GM18507 (cell line): ENCODE results near the gene PTGFR.

Experiments used
- DNase-seq: peaks from one replicate; pipeline ENCODE4 v3.0.0; 2011; ENCODE audit warnings: low read depth; ENCODE audit not compliant: insufficient read length; ENCODE audit errors: extremely low spot score
- FAIRE-seq: peaks from 2 replicates; lab custom pipeline; 2011; peaks lifted over from hg19 to GRCh38; lab: Jason Lieb, UNC

The PTGFR gene

DNA sequence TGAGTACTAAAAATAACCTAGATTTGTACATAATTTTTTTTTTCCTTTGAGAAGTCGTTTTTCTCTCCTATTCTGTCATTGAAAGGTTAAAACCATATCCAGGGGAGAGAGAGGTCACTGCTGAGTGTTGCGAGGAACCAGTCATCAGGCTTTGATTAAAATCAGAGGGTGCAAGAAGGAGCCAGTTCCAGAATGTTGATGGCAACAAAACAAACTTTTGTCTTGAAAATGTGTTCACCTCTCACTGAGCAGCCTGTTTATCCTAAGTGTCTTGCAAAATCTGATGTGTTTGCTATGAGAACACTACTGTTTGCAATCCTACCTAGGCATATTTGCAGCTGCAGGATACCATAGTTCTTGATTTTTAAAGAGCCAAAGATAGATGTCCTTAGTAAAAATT, 25.9 kb downstream of the PTGFR start:
- no peak for DNase-seq
- FAIRE-seq, result no peak

DNA sequence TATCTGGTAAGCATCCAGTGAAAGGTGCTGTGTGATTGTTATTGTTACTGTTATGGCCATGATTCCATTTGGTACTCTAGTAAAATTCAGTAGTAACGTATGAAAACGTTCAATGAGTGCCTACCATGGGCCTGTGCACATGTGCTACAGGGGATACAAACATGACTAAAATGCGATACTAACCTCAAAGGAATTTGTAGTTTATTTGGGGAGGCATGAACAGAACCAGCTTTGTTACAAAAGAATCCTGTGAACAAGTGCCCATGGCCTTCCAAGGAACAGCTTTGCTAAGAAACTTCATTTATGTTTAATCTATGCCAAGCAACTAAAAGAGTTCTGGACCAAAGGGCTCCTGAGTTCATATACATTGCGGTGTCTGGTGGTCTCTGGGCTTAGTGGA, 28.7 kb downstream of the PTGFR start:
- FAIRE-seq (no peak), DNase-seq (no peak)

DNA sequence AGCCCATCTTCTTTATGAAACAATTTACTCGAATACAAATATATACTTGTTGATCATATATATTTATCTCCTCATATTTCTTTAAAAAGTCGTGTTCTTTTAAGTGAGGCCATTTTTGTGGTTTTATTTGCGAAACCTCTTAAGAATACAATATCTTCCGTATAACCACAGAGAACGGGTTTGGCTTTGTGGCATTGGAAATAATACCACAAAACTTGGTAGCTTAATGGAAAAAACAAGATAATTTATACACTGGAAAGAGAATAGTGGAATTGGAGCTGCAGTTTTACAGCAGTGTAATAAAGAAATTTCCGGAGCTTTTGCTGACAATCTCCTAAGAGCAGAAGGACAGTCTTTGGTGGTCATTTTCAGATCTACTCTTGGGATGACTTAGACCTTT, 29.4 kb downstream of the PTGFR start:
- DNase-seq, result no peak
- no peak for FAIRE-seq

DNA sequence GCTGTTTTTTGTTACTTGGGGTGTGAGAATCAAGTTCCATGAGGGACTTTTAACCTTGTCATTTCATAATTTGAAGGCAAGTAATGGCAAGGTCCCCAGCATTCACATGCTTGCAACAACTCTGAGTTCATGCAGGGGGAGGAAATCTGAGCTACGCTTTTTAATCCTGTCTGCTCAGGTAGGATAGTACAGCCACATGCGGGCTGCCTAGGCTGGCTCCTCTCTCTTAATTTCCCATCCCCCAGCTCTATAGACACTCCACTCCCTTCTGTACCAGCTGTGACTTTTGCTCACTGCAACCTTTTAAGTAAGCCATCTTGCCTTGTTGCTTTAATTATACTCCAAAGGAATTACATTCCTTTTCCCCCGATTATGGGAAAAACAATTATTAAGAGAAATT, 30.1 kb downstream of the PTGFR start:
- FAIRE-seq, result no peak
- no peak for DNase-seq

DNA sequence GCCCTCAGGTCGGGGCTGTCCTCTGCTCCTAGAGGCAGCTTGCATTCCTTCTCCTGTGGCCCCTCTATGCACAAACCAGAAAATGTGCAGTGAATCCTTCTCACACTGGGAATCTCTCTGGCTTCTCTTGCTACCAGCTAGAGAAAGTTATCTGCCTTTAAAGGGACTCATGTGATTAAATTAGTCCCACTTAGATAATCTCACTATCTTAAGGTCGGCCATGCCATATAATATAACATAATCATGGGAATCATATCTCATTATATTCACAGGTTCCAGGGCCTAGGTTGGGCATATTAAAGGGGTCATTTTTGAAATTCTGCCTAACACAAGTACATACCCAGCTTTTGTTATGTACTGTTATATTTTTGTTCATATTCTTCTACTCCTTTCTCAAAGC, 31.4 kb downstream of the PTGFR start:
- no peak for FAIRE-seq

DNA sequence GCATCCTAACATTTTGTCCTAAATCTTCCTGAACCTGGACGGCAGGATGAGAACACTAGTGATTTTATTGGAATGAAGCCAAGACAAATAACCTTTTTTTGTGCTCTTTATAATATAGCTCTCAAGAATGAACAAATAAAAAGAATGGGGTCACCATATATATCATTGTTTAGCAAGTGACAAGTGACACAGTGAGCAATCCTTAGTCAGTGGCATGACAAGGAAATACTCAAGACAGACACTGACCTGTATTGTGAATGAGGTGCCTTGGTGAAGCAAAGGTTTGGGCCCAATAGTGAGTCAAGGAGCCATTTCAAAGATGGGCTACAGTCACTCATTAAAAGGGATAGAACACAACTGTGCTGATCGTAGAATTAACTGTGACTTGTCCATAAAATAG, 35.7 kb downstream of the PTGFR start:
- no peak for DNase-seq
- FAIRE-seq, result no peak

More for the DNA sequence above, 31.4 kb downstream of the PTGFR start:
- no peak for DNase-seq

DNA sequence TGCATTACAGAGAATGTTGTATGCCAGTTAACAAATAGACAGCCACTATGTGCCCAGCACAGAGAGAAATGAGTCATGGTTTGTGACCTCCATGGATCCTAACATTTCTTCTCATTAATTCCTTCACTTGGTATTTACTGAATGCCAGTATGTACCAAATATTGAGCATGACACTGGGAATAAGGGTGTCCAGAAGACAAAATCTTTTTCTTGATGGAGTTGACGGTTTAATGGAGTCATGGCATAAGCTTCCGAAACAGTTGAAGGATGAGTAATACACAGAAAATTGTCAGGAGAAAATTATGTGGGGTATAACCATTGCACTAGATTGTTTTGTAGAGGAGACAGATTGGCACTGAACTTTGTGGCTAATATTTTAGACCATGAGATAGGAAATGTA, 36.9 kb downstream of the PTGFR start:
- FAIRE-seq, result no peak
- no peak for DNase-seq

DNA sequence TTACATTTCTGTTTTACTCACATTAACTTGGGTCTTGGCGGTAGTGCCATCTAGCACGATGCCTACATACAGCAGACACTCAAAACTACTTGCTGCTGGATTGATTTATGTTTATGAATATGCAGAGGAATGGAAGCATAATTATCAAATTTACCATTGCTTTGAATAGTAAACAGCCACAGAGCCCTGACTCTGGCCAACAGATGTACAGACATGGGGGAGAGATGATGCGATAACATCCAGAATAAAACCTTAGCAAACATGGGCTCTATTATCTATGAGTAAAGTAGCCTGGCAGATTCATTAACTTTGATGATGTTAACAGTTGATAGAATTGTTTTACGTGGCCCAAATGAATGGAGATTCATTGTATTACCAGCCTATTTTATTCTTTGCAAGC, 42.8 kb downstream of the PTGFR start:
- DNase-seq (no peak), FAIRE-seq (no peak)

DNA sequence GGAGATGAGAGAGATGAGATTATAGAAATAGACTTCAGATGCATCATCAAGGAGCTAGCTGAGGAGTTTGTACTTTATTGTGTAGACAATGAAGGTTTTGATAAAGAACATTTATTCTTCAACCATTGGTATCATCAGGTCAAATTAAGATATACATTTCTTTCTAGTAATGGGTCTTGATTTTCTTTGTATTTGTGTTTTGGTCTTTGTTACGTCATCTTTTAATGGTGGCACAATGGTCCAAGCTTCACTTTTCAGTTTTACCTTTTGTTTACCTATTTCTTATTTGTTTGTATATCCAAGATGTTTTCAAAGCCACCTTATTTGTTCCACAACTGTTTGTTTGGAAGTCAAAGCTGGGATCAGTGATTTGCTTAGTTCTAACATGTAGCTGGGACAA, 44.5 kb downstream of the PTGFR start:
- DNase-seq (no peak), FAIRE-seq (no peak)

DNA sequence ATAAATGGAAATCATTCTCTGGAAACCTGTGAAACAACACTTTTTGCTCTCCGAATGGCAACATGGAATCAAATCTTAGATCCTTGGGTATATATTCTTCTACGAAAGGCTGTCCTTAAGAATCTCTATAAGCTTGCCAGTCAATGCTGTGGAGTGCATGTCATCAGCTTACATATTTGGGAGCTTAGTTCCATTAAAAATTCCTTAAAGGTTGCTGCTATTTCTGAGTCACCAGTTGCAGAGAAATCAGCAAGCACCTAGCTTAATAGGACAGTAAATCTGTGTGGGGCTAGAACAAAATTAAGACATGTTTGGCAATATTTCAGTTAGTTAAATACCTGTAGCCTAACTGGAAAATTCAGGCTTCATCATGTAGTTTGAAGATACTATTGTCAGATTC, 45.7 kb downstream of the PTGFR start:
- DNase-seq, result no peak
- no peak for FAIRE-seq

DNA sequence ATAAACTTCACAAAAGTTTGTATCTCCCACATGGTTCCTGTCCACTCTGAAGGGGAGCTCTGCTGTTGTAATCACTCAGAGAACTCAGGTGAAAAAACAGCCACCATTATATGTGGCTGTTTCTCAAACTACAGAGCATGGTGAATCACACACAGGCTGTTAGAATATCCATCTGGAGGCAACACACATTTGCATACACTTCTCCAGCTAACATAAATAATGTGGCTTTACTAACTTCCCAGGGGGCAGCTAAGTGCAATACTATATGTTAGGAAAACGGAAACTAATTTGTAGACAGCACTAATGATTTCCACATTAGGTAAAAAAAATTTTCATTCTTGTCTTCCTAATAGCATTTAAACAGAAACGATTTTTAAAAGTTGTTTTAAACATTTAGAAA, 49.3 kb downstream of the PTGFR start:
- FAIRE-seq, result no peak
- no peak for DNase-seq

DNA sequence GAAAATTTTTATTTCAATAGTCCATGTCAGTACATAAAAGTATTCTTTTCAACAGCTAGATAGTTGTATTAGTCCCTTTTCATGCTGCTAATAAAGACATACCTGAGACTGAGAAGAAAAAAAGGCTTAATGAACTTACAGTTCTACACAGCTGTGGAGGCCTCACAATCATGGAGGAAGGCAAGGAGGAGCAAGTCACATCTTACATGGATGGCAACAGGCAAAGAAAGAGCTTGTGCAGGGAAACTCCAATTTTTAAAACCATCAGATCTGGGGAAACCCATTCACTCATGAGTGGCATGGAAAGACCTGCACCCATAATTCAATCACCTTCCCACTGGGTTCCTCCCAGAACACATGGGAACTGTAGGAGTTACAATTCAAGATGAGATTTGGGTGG, 50.7 kb downstream of the PTGFR start:
- FAIRE-seq (no peak), DNase-seq (no peak)

DNA sequence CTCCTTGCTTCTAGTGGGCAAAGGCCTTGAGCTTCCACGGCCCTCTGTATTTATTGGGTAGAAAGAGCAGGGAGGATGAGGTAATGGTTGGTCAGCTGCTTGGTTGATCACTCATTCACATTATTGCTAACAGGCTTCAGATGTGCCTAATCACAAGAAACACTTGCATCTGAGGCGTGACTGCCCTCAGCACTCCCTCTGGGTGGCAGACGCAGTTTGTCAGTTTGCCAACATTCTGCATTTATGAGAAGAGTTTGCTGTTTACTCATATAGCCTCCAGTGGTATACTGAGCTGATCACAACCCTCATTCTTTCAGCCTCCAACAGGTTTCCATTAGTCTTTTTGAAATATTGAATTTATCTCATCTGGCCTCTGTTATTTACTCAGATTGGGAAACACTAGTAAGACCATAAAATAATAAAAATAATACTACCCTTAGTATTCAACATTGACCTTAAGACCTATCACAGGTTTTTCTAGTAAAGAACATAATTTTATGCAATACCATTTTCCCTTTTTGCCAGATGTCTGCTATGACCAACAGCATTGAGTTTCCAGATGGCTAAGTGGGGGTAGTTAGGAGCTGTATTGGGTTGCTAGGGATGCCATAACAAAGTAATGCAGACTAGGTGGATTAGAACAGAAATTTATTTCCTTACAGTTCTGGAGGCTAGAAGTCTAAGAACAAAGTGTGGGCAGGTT, 53.3 kb downstream of the PTGFR start:
- FAIRE-seq, result no peak

DNA sequence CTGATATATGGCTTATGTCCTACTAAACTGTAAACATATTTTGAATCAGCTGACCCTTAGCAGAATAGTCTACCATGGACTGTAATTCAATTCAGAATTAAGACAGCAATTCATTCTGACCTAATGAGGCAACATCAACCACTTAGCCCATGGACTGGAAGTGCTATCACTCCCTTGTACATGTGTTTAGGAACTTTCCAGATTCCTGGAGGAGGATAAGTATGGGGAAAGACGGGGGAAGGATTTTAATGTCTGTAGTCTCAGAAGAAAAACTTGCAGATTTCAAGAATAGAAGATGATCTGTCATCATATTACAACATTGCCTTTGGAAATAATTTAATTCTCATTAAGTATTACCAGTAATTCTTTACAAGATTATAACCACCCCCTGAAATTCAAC, 56.3 kb downstream of the PTGFR start:
- no peak for DNase-seq

More for the DNA sequence above, 53.3 kb downstream of the PTGFR start:
- DNase-seq, result no peak

DNA sequence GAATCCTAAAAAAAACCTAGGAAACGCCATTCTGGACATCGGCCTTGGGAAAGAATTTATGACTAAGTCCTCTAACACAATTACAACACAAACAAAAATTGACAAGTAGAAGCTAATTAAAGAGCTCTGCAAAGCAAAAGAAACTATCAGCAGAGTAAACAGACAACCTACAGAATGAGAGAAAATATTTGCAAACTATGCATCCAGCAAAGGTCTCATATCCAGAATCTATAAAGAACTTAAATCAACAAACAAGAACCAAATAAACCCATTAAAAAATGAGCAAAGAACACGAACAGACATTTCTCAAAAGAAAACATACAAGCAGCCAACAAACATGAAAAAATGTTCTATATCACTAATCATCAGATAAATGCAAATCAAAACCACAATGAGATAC, 58.6 kb downstream of the PTGFR start:
- FAIRE-seq, result no peak
- no peak for DNase-seq

More for the DNA sequence above, 56.3 kb downstream of the PTGFR start:
- no peak for FAIRE-seq

DNA sequence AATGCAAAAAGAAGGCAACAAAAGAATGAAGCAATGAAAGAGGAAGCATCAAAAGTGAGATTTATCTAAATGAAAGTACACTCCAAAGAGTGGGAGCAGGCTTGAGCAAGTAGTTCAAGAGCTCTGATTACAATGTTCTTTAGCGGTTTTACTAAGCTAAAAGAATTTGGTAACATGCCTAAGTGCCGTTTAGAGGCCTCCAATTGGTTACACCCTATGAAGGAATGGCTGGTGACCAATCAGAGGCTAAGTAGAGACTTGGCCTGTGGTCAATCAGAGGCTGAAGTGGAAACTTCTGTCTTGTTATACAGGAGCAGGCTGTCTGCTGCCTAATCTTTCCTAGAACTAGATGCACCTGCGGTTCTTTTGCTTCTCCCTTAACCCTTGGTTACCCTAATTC, 59.1 kb downstream of the PTGFR start:
- DNase-seq (no peak), FAIRE-seq (no peak)

DNA sequence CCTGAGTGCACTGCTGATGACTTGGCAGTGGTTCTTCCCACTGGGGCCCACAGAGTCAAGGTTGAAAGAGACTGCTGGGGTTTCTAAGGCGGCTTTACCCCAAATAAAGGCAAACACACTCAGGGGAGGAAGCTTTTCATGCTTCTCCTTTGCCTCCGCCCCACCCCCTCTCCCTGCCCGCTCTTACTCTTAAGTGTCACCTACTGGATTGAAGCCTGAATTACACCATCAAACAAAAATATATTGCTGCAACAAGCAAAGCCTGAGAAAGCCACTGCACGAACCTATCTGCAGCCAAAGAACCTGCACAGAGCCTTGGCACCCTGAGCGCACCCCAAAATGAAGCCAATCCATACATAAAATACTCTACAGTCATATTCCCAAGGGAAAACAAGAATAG, 63.1 kb downstream of the PTGFR start:
- no peak for FAIRE-seq

DNA sequence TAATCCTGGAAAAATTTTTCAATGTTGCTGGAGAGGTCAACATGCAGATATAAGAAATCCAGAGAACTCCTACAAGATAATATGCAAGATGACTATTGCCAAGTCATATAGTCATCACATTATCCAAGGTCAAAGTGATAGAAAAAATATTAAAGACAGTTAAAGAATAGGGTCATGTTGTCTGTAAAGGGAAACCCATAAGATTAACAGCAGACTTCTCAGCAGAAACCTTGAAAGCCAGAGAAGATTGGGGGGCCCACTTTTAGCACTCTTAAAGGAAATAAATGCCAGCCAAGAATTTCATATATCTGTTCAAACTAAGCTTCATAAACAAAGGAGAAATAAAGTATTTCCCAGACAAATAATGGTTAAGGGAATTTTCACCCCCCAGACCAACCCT, 64.1 kb downstream of the PTGFR start:
- DNase-seq (no peak), FAIRE-seq (no peak)

More for the DNA sequence above, 63.1 kb downstream of the PTGFR start:
- no peak for DNase-seq

DNA sequence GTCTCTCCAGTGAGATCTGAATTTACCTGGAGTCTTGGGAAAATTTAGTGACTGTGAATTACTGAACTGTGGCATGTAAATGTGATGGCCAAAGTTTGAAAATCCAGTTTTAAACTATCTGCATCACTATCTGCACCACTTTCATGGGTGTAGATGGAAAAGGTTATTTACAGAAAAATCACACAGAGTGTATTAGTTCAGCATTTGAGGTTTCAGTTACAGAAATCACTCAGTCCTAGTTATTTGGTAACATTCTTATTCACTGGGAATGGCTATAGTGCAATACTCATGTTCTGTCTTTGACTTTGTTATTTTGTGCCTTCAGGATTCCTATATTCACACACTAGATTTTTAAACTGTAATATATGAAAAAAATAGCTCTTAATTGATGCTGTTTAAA, 68.9 kb downstream of the PTGFR start:
- no peak for FAIRE-seq

DNA sequence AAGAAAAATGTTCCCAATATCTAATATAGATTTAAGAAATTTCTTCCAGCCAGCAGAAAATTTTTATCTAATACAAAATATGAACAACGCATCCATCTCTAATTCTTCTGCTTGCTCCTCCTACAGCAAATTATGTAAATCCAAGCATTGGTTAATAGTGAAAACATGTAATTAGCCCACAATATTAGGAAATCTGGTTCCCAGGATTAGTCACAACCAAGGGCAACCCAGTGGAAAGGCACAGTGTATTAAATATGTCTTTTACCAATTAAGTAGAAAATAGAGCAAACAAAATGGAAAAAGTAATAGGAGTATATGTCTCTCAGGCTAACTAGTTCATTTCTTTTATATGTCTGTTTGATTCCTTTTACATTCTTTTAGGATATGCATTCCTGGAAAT, 70.0 kb downstream of the PTGFR start:
- DNase-seq, result no peak
- FAIRE-seq, result no peak

More for the DNA sequence above, 68.9 kb downstream of the PTGFR start:
- DNase-seq, result no peak

DNA sequence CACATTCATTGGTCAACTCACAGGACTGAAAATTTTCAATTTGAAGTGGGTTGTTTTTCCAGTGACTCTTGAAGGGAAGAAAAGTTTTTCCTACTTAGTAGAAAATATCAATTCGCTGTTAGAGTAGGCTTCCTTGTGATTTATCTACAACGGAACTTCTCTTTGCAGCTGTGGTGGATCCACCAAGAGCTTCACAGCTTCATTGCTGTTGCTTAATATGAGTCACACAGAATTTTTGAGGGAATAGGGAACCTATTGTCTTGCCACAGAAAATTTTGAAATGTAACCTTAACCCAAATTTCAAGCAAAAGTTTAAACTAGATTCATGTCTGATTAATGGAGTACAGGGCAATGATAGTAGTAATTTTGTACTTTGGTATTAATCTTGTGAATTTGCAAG, 71.1 kb downstream of the PTGFR start:
- no peak for DNase-seq
- no peak for FAIRE-seq

DNA sequence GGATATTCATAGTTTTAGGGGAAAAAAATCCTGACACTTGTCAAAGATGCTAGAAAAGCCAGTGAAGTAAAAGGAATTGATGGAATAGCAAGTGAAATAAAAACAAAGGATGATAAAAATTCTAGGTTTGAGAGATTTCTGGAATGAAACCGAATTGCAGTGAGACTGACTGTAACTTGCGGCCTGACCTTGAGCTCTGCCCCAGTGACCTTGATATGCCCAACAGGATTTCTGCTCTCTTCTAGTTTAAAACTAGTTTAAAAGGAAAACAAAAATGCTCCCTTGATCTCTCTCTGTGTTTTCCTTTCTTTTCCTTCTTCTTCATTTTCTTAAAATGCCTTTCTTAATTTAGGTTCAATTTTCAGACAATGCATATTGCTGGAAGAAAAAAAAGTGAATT, 74.6 kb downstream of the PTGFR start:
- no peak for FAIRE-seq
- DNase-seq, result no peak
